ENCODE results near the gene UROS.

DNA sequence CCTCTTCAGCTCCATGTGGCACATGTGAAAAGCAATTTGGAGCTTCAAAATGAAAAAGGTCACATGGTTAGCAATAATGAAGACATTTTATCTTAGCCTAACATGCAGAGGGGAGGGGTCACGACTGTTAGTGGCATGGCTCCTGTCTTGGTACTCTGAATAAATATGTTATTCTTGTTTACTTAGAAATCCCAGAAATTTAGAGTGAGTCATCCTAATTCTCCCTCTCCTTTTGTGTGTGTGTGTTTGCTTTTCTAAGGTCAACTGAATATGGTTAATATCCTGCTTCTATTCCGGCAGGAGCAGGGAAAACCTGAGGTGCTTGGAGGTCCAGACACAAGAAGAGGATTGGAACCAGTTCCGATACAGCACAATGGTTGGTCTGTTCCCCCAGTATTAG is 17.9 kb upstream of the UROS start:
- TF ChIP-seq, protein P1, sequence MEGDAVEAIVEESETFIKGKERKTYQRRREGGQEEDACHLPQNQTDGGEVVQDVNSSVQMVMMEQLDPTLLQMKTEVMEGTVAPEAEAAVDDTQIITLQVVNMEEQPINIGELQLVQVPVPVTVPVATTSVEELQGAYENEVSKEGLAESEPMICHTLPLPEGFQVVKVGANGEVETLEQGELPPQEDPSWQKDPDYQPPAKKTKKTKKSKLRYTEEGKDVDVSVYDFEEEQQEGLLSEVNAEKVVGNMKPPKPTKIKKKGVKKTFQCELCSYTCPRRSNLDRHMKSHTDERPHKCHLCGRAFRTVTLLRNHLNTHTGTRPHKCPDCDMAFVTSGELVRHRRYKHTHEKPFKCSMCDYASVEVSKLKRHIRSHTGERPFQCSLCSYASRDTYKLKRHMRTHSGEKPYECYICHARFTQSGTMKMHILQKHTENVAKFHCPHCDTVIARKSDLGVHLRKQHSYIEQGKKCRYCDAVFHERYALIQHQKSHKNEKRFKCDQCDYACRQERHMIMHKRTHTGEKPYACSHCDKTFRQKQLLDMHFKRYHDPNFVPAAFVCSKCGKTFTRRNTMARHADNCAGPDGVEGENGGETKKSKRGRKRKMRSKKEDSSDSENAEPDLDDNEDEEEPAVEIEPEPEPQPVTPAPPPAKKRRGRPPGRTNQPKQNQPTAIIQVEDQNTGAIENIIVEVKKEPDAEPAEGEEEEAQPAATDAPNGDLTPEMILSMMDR (IDR thresholded peaks at IDR 0.05; ENCODE audit: poor library complexity, severe bottlenecking): no peak
- TF ChIP-seq POLR2AphosphoS5 (IDR thresholded peaks at IDR 0.05) (no peak), RAD21 (conservative IDR thresholded peaks at IDR 0.05) (no peak)

Data from neural cell (in vitro differentiated cells).